T-helper 2 cell treated with Interferon-gamma antibody and Interleukin-4, amounts not matched to agents 5 μg/mL and 100 μg/mL, for 36 hours (primary cell): Measurements from ENCODE around the gene PLEKHM1.
"Not testable (repeated sequence)": the region's sequence is repeated elsewhere in the genome, so short reads cannot be mapped to it uniquely, and the experiment has no call there.

Source experiments
- DNase-seq: peaks from one replicate; pipeline ENCODE4 v3.0.0; 2021; ENCODE audit warnings: low spot score
- H3K27ac Mint-ChIP-seq: one replicate; pipeline ENCODE4 v1.8.0; 2021; ENCODE audit warnings: mild to moderate bottlenecking, mixed read lengths
- H3K27me3 Mint-ChIP-seq: one replicate; pipeline ENCODE4 v1.8.0; 2021; ENCODE audit warnings: low read depth, mixed read lengths
- H3K36me3 Mint-ChIP-seq: one replicate; pipeline ENCODE4 v1.8.0; 2021; ENCODE audit warnings: low read depth, mixed read lengths
- H3K4me1 Mint-ChIP-seq: one replicate; pipeline ENCODE4 v1.8.0; 2021; ENCODE audit warnings: low read depth, mixed read lengths
- H3K4me3 Mint-ChIP-seq: one replicate; pipeline ENCODE4 v1.8.0; 2022; ENCODE audit warnings: mild to moderate bottlenecking, moderate library complexity, mixed read lengths
- H3K9me3 Mint-ChIP-seq: one replicate; pipeline ENCODE4 v1.8.0; 2021; ENCODE audit warnings: mixed read lengths

The PLEKHM1 gene

GRCh38 chr17:45440839-45441515 is 49.5 kb downstream of the PLEKHM1 start:
- H3K4me3 Mint-ChIP-seq, H3K9me3 Mint-ChIP-seq, H3K27ac Mint-ChIP-seq, H3K27me3 Mint-ChIP-seq: not testable (repeated sequence)
- Mint-ChIP-seq H3K36me3 (peaks cover 16% of the 10 kb centered on the region), H3K4me1 (peaks cover 16% of the 10 kb centered on the region)
- peak; percentile 23 for DNase-seq

GRCh38 chr17:45440161-45440778 is 50.3 kb downstream of the PLEKHM1 start:
- H3K4me3 Mint-ChIP-seq, result no peak overlapping the region

DNA sequence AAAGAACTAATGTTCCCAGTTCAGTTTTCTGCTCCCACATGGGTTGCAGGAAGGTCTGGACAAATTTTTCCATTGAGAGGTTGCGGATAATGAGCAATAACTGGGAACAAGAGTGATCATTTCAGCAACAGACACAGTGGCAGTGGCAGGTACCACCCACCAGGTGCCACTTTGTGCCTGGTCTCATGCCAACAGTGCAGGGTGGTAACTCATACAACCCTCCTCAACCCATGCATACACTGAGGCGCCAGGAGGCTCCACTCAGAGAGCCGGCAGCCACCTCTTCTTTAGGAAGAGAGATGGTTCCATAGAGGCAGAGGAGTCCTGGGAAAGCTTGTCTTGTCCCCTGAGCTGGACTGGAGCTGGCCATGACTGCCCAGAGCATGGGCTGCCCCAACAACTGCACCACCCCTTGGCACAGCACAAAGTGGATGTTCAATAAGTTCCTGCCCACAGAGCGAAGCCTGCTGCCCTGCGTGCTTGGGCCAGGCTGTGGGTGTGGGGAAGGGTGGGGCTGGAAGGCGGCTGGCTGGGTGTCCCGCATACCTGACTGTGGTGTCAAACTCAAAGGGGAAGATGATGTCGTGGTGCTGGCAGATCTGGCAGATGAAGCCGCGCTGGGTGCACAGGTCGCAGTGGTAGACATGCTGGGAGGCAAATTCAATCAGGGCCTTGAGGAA is 51.5 kb downstream of the PLEKHM1 start:
- Mint-ChIP-seq H3K4me3 (no peak overlapping the region), H3K4me1 (peaks cover 8% of the 10 kb centered on the region), H3K27ac (no peak overlapping the region), H3K9me3 (no peaks in the 10 kb centered on the region), H3K27me3 (no peaks in the 10 kb centered on the region), H3K36me3 (peaks cover 9% of the 10 kb centered on the region)
- no peak for DNase-seq

More at GRCh38 chr17:45440161-45440778, 50.3 kb downstream of the PLEKHM1 start:
- H3K9me3 Mint-ChIP-seq, result no peaks in the 10 kb centered on the region
- H3K27ac Mint-ChIP-seq, result no peak overlapping the region
- DNase-seq, result no peak
- peaks cover 13% of the 10 kb centered on the region for H3K36me3 Mint-ChIP-seq
- peaks cover 13% of the 10 kb centered on the region for H3K4me1 Mint-ChIP-seq
- no peaks in the 10 kb centered on the region for H3K27me3 Mint-ChIP-seq

GRCh38 chr17:45437465-45438283 is 52.8 kb downstream of the PLEKHM1 start:
- no peak overlapping the region for H3K27ac Mint-ChIP-seq
- no peaks in the 10 kb centered on the region for H3K9me3 Mint-ChIP-seq

DNA sequence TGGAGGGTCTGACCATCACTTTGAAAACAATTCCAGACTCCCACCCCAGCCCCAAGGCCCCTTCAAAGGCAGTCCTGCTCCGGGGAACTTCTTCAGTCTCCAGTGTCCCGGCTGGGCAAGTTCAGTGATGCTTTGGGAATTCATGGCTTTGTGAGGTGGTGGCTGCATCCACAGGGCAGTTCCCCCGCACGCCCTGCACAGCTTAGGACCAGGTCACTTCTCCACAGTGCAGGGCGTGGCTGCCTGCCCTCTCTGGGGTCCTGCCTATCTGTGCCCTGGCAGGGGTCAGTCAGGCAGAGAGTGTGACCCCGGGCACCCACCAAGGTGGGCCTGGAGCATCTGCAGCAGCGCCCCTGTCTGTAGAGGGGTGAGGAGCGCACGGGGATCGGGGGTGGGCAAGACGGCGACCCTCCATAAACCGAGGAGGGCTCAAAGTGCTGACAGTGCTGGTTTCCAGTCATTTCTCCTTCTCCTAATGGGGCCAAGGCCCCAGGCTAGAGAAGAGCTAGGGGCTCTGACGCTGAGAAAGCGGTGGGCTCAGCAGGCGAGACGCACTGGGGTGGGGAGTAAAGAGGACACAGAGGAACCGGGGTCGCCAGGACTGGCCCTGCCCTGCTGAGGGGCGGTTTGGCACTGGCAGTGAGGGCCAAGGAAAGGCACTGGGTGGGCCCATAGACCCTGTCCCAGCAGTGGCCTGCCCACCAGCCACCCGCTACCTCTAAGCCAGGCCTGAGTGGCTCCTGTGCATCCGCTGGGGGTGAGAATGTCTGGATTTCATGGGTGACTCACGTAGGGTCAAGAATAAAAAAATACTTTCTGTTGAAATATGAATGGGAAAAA is 53.7 kb downstream of the PLEKHM1 start:
- H3K9me3 Mint-ChIP-seq, result no peaks in the 10 kb centered on the region
- H3K27ac Mint-ChIP-seq, result no peak overlapping the region
- peaks cover 9% of the 10 kb centered on the region for H3K36me3 Mint-ChIP-seq
- no peak for DNase-seq
- no peaks in the 10 kb centered on the region for H3K27me3 Mint-ChIP-seq
- peaks cover 8% of the 10 kb centered on the region for H3K4me1 Mint-ChIP-seq
- H3K4me3 Mint-ChIP-seq, result no peak overlapping the region

More at GRCh38 chr17:45437465-45438283, 52.8 kb downstream of the PLEKHM1 start:
- Mint-ChIP-seq H3K27me3 (no peaks in the 10 kb centered on the region), H3K36me3 (peaks cover 9% of the 10 kb centered on the region), H3K4me3 (no peak overlapping the region), H3K4me1 (peaks cover 8% of the 10 kb centered on the region)
- no peak for DNase-seq

DNA sequence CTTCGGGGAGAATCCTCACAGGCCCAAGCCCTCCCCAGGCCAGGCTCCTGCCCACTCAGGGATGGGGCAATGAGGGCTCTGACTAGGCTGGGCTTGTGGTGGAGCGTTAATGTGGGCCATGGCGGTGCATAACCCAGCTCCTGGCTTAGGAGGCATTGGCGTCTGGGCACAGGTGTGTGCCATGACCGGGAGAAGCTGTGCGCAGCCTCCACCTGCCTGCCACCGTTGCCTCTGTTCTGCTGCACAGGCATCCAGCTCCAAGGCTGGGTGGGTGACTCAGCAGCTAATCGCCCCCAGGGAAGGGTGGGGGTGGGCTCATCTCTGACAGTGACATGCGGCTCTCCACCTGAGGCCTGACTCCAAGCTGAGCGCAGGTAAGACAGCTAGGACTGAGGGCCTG is 54.4 kb downstream of the PLEKHM1 start:
- Mint-ChIP-seq H3K9me3 (no peaks in the 10 kb centered on the region), H3K27me3 (no peaks in the 10 kb centered on the region), H3K4me3 (no peak overlapping the region), H3K27ac (no peak overlapping the region), H3K36me3 (peaks cover 9% of the 10 kb centered on the region), H3K4me1 (peaks cover 9% of the 10 kb centered on the region)
- no peak for DNase-seq

DNA sequence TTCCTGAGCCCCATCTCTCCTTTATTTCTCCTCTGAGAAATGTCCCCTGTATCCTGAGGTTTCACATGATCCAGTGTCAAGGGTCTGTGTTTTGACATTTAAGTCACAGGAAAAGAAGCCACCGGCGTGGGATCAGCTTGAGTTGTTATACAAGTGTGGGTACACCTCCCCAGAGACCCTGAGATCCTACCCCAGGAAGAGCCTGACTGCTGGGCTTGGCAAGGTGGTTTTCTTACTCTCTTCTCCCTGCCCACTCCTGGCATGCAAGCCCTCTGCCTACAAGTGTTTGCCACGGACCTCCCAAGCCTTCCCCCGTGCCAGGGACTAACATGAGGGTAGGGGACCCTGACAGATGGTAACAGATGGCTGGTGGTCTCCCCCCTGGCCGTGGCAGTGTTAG is 55.0 kb downstream of the PLEKHM1 start:
- no peak overlapping the region for H3K27ac Mint-ChIP-seq
- DNase-seq, result no peak
- no peaks in the 10 kb centered on the region for H3K27me3 Mint-ChIP-seq
- H3K9me3 Mint-ChIP-seq, result no peaks in the 10 kb centered on the region
- H3K36me3 Mint-ChIP-seq, result peaks cover 9% of the 10 kb centered on the region
- no peak overlapping the region for H3K4me3 Mint-ChIP-seq
- peaks cover 11% of the 10 kb centered on the region for H3K4me1 Mint-ChIP-seq

- H3K36me3 Mint-ChIP-seq, result peaks cover 12% of the 10 kb centered on the region
- no peak overlapping the region for H3K27ac Mint-ChIP-seq
- peak overlapping the region; percentile 44 for H3K4me3 Mint-ChIP-seq
- no peaks in the 10 kb centered on the region for H3K9me3 Mint-ChIP-seq
- no peaks in the 10 kb centered on the region for H3K27me3 Mint-ChIP-seq
- H3K4me1 Mint-ChIP-seq, result peaks cover 16% of the 10 kb centered on the region
- no peak for DNase-seq
These were observed 57.4 kb downstream of the PLEKHM1 start for GRCh38 chr17:45433159-45433535.

DNA sequence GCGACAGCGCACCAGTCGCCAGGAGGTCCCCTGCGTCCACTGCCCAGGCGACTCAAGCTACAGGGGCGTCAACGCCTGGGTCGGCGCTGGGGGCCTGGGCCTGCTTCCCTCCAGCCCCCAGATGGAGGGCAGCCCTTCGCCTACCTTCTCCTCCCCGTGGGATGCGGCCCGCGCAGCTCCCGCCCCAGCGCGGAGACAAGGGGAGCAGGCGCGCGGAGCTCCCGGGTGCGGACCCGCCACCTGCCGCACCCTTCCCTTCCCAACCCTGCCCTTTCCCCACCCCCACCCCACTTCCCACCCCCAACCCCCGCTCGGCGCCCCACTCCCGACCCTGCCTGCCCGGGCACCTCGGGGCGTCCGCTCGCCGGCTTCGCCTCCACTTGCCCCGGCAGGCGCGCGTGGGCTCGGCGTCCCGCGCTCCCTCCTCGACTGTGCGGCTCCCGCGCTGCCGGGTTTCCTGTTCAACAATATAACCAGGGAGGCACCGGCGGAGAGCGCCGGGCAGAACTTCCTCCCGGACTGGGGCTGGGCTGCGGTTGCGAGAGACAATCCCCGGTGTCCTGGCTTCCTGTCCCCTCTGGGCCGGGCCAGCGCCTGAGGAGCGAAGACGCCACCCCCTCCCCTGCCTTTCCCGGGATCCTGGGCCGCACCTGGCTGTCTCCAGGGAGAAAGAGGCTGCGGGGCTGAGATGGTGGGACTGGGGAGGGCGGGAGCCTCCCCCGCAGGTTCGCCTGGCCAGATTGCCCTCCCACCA is 57.9 kb downstream of the PLEKHM1 start, which contains the start of gene ARHGAP27:
TSS of gene ARHGAP27 (minus strand) at position 466 of the 754 bp plus-strand sequence. CDS start 2,591 bp downstream, outside the sequence.
- Mint-ChIP-seq H3K27me3 (no peaks in the 10 kb centered on the region), H3K4me1 (peaks cover 20% of the 10 kb centered on the region), H3K4me3 (peak within 1 kb of the TSS; percentile 85), H3K27ac (peak within 1 kb of the TSS; percentile 62), H3K9me3 (no peaks in the 10 kb centered on the region), H3K36me3 (peaks cover 9% of the 10 kb centered on the region)
- DNase-seq, result no peak

DNA sequence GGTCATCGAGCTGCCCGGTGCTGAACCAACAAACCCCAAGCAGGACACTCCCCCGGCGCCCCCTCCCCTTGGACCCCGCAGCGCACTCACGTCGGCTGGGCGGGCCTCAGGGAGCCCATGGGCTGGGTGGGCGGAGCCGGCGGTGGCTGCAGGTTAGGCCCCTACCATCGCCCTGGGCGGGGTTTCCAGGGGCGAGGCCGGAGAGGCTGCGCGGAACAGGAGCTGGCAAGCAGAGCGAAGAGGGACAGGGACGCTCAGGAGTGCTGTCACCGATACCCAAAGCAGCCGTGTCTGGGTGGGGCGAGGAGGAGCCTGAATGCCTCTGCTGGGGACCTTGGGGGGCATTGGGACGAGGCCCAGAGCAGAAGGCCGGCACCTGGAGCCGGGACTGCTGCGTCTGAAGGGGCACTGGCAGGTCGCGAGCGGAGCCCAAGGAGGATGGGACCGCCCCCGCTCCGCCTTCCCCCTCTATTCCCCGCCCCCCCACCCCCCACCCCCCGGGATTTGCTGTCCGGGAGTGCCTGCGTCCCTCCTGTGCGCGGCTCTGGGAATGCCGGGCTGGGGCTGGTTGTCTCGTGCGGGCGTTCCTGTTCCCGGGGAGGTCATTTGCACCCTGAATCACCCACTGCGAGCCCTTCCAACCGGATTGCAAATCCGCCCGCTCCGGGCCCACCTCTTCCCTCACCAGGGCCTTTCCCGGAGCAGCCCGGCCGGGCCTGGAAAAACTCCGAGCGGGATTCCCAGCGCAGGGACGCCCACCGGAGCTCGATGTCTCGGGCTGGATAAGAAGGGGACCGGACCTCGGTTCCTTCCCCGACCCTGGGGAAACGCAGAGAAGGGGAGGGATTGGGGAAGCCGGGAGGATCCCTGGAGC is 58.8 kb downstream of the PLEKHM1 start:
- Mint-ChIP-seq H3K36me3 (peaks cover 5% of the 10 kb centered on the region), H3K27ac (peak overlapping the region; percentile 62), H3K9me3 (no peaks in the 10 kb centered on the region), H3K4me1 (peaks cover 21% of the 10 kb centered on the region), H3K4me3 (peak overlapping the region; percentile 85), H3K27me3 (no peaks in the 10 kb centered on the region)
- DNase-seq, result peak; percentile 80

- Mint-ChIP-seq H3K27ac (peak overlapping the region; percentile 45), H3K4me3 (peak overlapping the region; percentile 85), H3K4me1 (peaks cover 21% of the 10 kb centered on the region), H3K9me3 (no peaks in the 10 kb centered on the region), H3K27me3 (no peaks in the 10 kb centered on the region), H3K36me3 (peaks cover 2% of the 10 kb centered on the region)
- no peak for DNase-seq
These were observed 59.6 kb downstream of the PLEKHM1 start for GRCh38 chr17:45430738-45431530.
